B cell (primary cell): ENCODE measurements around the gene EFNB2.

Experiments
- EZH2 ChIP-seq: IDR thresholded peaks from 2 replicates; pipeline ENCODE4 v1.6.1; 2012; ENCODE audit warnings: borderline replicate concordance, low read depth, mild to moderate bottlenecking, moderate library complexity, low read length; ENCODE audit not compliant: insufficient read depth, poor library complexity, severe bottlenecking
- TF ChIP-seq, protein P1 (sequence below): fragments of 200-600 bp; IDR thresholded peaks from one replicate; pipeline ENCODE4 v1.8.0; 2022; ENCODE audit warnings: antibody characterized with exemption, mild to moderate bottlenecking

GRCh38 chr13:106526738-106527444 is 8.6 kb downstream of the EFNB2 start:
- TF ChIP-seq, protein P1, sequence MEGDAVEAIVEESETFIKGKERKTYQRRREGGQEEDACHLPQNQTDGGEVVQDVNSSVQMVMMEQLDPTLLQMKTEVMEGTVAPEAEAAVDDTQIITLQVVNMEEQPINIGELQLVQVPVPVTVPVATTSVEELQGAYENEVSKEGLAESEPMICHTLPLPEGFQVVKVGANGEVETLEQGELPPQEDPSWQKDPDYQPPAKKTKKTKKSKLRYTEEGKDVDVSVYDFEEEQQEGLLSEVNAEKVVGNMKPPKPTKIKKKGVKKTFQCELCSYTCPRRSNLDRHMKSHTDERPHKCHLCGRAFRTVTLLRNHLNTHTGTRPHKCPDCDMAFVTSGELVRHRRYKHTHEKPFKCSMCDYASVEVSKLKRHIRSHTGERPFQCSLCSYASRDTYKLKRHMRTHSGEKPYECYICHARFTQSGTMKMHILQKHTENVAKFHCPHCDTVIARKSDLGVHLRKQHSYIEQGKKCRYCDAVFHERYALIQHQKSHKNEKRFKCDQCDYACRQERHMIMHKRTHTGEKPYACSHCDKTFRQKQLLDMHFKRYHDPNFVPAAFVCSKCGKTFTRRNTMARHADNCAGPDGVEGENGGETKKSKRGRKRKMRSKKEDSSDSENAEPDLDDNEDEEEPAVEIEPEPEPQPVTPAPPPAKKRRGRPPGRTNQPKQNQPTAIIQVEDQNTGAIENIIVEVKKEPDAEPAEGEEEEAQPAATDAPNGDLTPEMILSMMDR, result no peak
- TF ChIP-seq EZH2, result no peak
